DND-41 (cell line): Measurements from ENCODE around the gene LCN9.

Experiments
- CTCF ChIP-seq: IDR thresholded peaks from 2 replicates; pipeline ENCODE4 v1.5.1; 2012; ENCODE audit warnings: borderline replicate concordance, low read length, moderate library complexity, mild to moderate bottlenecking; ENCODE audit not compliant: poor library complexity, severe bottlenecking; ENCODE audit errors: extremely low read depth
- EZH2 ChIP-seq: IDR thresholded peaks from 3 replicates; pipeline ENCODE4 v1.6.1; 2012; ENCODE audit warnings: borderline replicate concordance, low read depth, mild to moderate bottlenecking, moderate library complexity, low read length, inconsistent platforms; ENCODE audit not compliant: severe bottlenecking

- TF ChIP-seq CTCF (no peak), EZH2 (no peak)
These were observed 34.1 kb downstream of the LCN9 start for GRCh38 chr9:135697226-135697625.
